Measurements from ENCODE around the gene POLG2. TPM values are rescaled to one million over a fixed set of nuclear protein-coding genes. Genes with fewer than 3 reads are reported as not detected.

The POLG2 gene
- total RNA-seq, 1 experiment from 2014 or later: 51.5 TPM

- ChIA-PET RAD21 (ENCODE audit: low non-redundant PET in 1 of 2, low total read pairs in 2 of 2, uncharacterized antibody in 2 of 2, unreplicated experiment in 2 of 2) (no interaction called here), POLR2A (interaction anchor here (1.0 to 8.5 kb wide), 6 partner anchors 7 to 151 kb away, joined by 3 to 119 read pairs (median 4); partner anchors contain the start of genes CEP95 and DDX5), CTCF (interaction anchor here (1.2 to 4.5 kb wide), 3 partner anchors 7 to 275 kb away, joined by 3 to 68 read pairs (median 14); partner anchors contain the start of genes CEP95 and DDX5)
- Histone ChIP-seq H3K9ac (ENCODE audit: low read length) (peak overlapping the region; percentile 77), H3K4me3 (replicated peaks in 1 of 2; ENCODE audit: low read depth in 1 of 2, low read length in 2 of 2) (no peak overlapping the region), H3K9me3 (ENCODE audit: control insufficient read depth in 1 of 2, insufficient read depth in 1 of 2, low read depth in 1 of 2, low read length in 2 of 2) (no peaks in the 10 kb centered on the region), H3K79me2 (ENCODE audit: insufficient read depth, low read length) (peaks cover 78% of the 10 kb centered on the region), H3K4me1 (ENCODE audit: control insufficient read depth in 1 of 2, insufficient read depth in 2 of 2, low read length in 2 of 2) (peaks cover 10 to 57% of the 10 kb centered on the region in 2 experiments; a peak in 3 of 4 replicates), H2AFZ (ENCODE audit: low read depth, low read length, poor library complexity, severe bottlenecking) (no peak overlapping the region), H3K27ac (ENCODE audit: low read depth, low read length) (peak overlapping the region; percentile 79; the same call in 1 of the 2 replicates), H4K20me1 (ENCODE audit: insufficient read depth) (peaks cover 50% of the 10 kb centered on the region; the same call in 1 of the 2 replicates), H3K36me3 (ENCODE audit: control insufficient read depth in 1 of 2, insufficient read depth in 2 of 2, low read length in 2 of 2) (peaks cover 41 to 46% of the 10 kb centered on the region in 2 experiments), H3K27me3 (ENCODE audit: insufficient read depth, low read length) (no peaks in the 10 kb centered on the region), H3K9me2 (ENCODE audit: insufficient read depth) (no peaks in the 10 kb centered on the region), H3K4me2 (ENCODE audit: low read length) (peak overlapping the region; percentile 80)
- intact Hi-C loops (cut with micrococcal nuclease): loop anchor here (5.0 to 10.0 kb wide), 2 partner anchors 164 to 354 kb away; partner anchors contain the start of gene SMURF2
- no TSS peak for BruUV-seq (replicated peaks)
- TF ChIP-seq REST (IDR thresholded peaks at IDR 0.05; ENCODE audit: low read depth) (no peak), ZFX (IDR thresholded peaks at IDR 0.05) (no peak), POLR2AphosphoS5 (IDR thresholded peaks at IDR 0.05; ENCODE audit: low read depth, low read length) (peak; percentile 25), CEBPB (IDR thresholded peaks at IDR 0.05; ENCODE audit: low read depth) (0 out of 2 replicates have a peak, but pooled peaks have one; percentile 22), JUND (IDR thresholded peaks at IDR 0.05) (0 out of 2 replicates have a peak, but pooled peaks have one; percentile 2), EZH2 (IDR thresholded peaks at IDR 0.05) (no peak)
- ATAC-seq (no peak), DNase-seq (ENCODE audit: low read depth, low spot score) (no peak)
Measured at GRCh38 chr17:64498308-64499203, 1.7 kb upstream of the POLG2 start.
